NCI-H2171 (cell line): ENCODE results near the gene TMEM204.

ENCODE experiments used
- DNase-seq: peaks from one replicate; lab custom pipeline; 2025; lab: John Stamatoyannopoulos, UW

Gene TMEM204

GRCh38 chr16:1523581-1524245, 9.8 kb upstream of the TMEM204 start:
- DNase-seq, result no peak

- no peak for DNase-seq
These were observed 9.1 kb upstream of the TMEM204 start for GRCh38 chr16:1524366-1524765.

GRCh38 chr16:1525871-1526607, 7.4 kb upstream of the TMEM204 start:
- DNase-seq, result no peak

- DNase-seq, result no peak
These were observed 6.6 kb upstream of the TMEM204 start for GRCh38 chr16:1526608-1527555.

- DNase-seq, result no peak
These were observed 5.3 kb upstream of the TMEM204 start for GRCh38 chr16:1527836-1528811.

- DNase-seq, result no peak
These were observed 4.4 kb upstream of the TMEM204 start for GRCh38 chr16:1528921-1529537.

- no peak for DNase-seq
These were observed 3.0 kb upstream of the TMEM204 start for GRCh38 chr16:1530349-1530882.

GRCh38 chr16:1530883-1531637, 2.4 kb upstream of the TMEM204 start:
- no peak for DNase-seq

GRCh38 chr16:1531638-1531910, 1.9 kb upstream of the TMEM204 start:
- DNase-seq, result no peak

- DNase-seq, result no peak
These were observed 1.2 kb upstream of the TMEM204 start for GRCh38 chr16:1532081-1532760.

GRCh38 chr16:1532771-1533170, 695 bp upstream of the TMEM204 start:
- no peak for DNase-seq

- no peak for DNase-seq
These were observed 855 bp downstream of the TMEM204 start for GRCh38 chr16:1534021-1535020.

GRCh38 chr16:1535391-1536291, 2.2 kb downstream of the TMEM204 start:
- no peak for DNase-seq

GRCh38 chr16:1536601-1537000, 3.1 kb downstream of the TMEM204 start:
- DNase-seq, result no peak

GRCh38 chr16:1537138-1537577, 3.7 kb downstream of the TMEM204 start:
- no peak for DNase-seq

- no peak for DNase-seq
These were observed 4.4 kb downstream of the TMEM204 start for GRCh38 chr16:1537763-1538289.
